Mesothelial cell of epicardium (in vitro differentiated cells): ENCODE data around the gene CUL4A. TPM values are rescaled to one million over a fixed set of nuclear protein-coding genes. Genes with fewer than 3 reads are reported as not detected.

ENCODE experiments used
- DNase-seq, 2 experiments: peaks; one replicate each; pipeline ENCODE4 v3.0.0; 2021; ENCODE audit warnings: low spot score in 2 of 2; ENCODE audit not compliant: unreplicated experiment in 2 of 2
- H3K27ac Mint-ChIP-seq: 2 replicates; pipeline ENCODE4 v1.8.0; 2021; ENCODE audit warnings: mixed read lengths
- H3K27me3 Mint-ChIP-seq: 2 replicates; pipeline ENCODE4 v1.8.0; 2021; ENCODE audit warnings: low read depth, mixed read lengths
- H3K36me3 Mint-ChIP-seq: 2 replicates; pipeline ENCODE4 v1.8.0; 2021; ENCODE audit warnings: mixed read lengths
- H3K4me1 Mint-ChIP-seq: 2 replicates; pipeline ENCODE4 v1.8.0; 2021; ENCODE audit warnings: mixed read lengths
- H3K4me3 Mint-ChIP-seq: 2 replicates; pipeline ENCODE4 v1.8.0; 2021; ENCODE audit warnings: mild to moderate bottlenecking, moderate library complexity, mixed read lengths
- H3K9me3 Mint-ChIP-seq: 2 replicates; pipeline ENCODE4 v1.8.0; 2021; ENCODE audit warnings: mixed read lengths
- total RNA-seq: library from RNA; stranded (reverse); gene quantifications from 3 replicates; pipeline ENCODE4 v1.2.1, GENCODE V29; 2021
- TF ChIP-seq, protein P1 (sequence below): fragments of 200-600 bp; sonication (generic); IDR thresholded peaks from one replicate; pipeline ENCODE4 v1.5.0; 2021; ENCODE audit warnings: antibody characterized with exemption; ENCODE audit not compliant: unreplicated experiment

CUL4A gene
- total RNA-seq, 1 donor from 2014 or later, result 79.8 TPM

DNA sequence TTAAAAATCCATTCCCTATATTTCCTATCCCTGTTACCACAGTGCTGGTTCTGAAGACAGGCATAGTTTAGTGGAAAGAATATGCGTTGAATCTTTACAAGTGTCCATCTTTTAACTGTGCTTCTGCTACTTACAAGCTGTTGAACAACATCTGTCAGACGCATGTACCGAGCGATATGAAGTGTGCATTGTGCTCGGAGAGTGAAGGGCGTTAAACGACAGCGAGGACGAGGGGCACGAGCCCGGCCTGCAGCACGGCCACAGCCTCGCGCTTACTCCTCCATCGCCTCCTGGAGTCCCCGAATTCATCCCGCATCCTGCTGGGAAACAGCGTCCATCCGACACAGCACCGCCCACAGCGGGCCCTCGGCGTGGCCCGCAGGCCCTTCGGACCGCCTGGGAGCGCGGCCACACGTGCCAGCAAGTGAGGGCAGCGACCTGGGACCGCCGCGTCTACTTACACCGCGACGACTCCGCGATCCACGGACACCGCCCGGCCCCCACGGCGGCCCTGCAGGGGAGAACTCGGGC is 1.5 kb upstream of the CUL4A start:
- H3K4me1 Mint-ChIP-seq, result peaks cover 40% of the 10 kb centered on the region
- TF ChIP-seq, protein P1, sequence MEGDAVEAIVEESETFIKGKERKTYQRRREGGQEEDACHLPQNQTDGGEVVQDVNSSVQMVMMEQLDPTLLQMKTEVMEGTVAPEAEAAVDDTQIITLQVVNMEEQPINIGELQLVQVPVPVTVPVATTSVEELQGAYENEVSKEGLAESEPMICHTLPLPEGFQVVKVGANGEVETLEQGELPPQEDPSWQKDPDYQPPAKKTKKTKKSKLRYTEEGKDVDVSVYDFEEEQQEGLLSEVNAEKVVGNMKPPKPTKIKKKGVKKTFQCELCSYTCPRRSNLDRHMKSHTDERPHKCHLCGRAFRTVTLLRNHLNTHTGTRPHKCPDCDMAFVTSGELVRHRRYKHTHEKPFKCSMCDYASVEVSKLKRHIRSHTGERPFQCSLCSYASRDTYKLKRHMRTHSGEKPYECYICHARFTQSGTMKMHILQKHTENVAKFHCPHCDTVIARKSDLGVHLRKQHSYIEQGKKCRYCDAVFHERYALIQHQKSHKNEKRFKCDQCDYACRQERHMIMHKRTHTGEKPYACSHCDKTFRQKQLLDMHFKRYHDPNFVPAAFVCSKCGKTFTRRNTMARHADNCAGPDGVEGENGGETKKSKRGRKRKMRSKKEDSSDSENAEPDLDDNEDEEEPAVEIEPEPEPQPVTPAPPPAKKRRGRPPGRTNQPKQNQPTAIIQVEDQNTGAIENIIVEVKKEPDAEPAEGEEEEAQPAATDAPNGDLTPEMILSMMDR, result no peak

DNA sequence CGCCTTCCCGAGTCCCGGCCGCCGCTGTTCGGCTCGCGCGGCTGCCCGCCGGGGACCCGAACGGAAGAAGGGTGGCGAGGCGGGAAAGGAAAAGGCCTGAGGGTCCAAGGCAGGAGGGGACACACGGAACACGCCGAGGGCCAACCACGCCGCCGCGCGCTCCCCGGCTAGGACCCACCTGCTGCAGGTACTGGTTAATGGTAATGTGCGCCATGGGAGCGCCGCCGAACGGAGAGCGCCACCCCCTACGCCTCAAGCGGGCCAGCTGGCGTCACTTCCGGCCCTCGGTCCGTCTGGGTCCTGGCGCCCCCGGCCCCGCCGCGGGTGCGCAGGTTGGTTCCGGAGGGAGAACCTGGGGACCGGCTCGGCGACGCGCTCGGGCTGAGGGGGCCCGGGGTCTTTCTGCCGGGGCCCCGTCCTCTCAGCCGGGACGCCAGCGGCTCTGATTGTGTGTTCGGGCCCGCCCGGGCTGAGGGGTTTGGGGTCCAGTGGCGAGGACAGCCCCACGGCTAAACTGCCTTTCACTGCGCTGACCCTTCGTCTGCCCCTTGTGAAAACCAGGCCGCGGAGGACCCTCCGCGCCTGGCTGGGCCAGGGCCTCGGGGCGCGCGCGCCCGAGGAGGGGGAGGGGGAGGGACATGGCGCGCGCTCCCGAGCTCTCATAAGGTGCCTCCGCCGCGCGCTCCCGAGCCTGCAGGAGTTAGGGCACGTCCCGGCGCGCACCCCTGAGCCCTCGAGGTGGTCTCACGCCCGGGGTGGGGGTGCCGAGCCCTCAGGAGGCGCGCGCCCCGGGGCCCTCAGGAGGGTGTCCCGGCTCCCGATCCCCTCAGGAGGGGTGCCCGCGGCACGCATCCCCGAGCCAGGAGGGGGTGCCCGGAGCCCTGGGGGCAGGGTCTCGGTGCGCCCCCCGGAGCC is 735 bp upstream of the CUL4A start, which contains the start of gene PCID2:
TSS of gene PCID2 (minus strand) at position 249 of the 915 bp plus-strand sequence. CDS start at position 214, 35 bp downstream.
- peak; percentile 86 to 95 for DNase-seq
- Mint-ChIP-seq H3K27me3 (no peaks in the 10 kb centered on the region), H3K4me1 (peaks cover 40% of the 10 kb centered on the region), H3K4me3 (peak within 1 kb of the TSS; percentile 87), H3K27ac (peak within 1 kb of the TSS; percentile 78), H3K9me3 (no peaks in the 10 kb centered on the region), H3K36me3 (peaks cover 9% of the 10 kb centered on the region)
- TF ChIP-seq, protein P1, result no peak

More for the DNA sequence above, 1.5 kb upstream of the CUL4A start:
- H3K27me3 Mint-ChIP-seq, result no peaks in the 10 kb centered on the region
- H3K36me3 Mint-ChIP-seq, result peaks cover 9% of the 10 kb centered on the region
- H3K9me3 Mint-ChIP-seq, result no peaks in the 10 kb centered on the region
- DNase-seq, result no peak
- peak overlapping the region; percentile 87 for H3K4me3 Mint-ChIP-seq
- peak overlapping the region; percentile 77 for H3K27ac Mint-ChIP-seq

DNA sequence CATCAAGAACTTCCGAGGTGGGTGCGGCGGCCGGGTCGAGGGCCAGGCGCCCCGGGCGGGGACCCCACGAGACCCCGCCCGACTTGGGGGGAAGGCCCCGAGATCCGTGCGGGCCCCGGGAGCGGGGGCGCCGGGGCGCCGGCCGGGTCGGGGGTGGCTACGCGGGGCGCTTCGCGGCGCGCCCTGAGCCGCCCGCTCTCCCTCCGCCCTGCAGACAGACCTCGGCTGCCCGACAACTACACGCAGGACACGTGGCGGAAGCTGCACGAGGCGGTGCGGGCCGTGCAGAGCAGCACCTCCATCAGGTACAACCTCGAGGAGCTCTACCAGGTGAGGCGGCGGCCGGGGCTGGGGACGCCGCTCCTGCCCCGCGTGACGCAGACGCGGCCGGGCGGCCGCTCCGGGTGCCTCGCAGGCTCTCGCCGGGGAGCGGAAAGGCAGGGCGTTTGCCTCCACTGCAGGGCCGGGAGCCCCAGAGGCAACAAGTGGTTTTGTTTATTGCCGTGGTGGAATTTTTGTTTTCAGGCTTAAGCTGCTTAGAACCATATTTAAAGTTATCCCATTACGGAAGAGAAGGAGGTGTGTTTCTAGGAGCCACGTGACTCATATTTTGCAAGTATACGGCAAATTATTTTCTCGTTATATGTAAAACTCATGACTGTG is 477 bp downstream of the CUL4A start:
- Mint-ChIP-seq H3K27ac (peak overlapping the region; percentile 87), H3K27me3 (no peaks in the 10 kb centered on the region), H3K4me3 (peak overlapping the region; percentile 78), H3K9me3 (no peaks in the 10 kb centered on the region), H3K4me1 (peaks cover 40% of the 10 kb centered on the region), H3K36me3 (peaks cover 9% of the 10 kb centered on the region)
- TF ChIP-seq, protein P1, result no peak
- peak; percentile 42 to 74 for DNase-seq

DNA sequence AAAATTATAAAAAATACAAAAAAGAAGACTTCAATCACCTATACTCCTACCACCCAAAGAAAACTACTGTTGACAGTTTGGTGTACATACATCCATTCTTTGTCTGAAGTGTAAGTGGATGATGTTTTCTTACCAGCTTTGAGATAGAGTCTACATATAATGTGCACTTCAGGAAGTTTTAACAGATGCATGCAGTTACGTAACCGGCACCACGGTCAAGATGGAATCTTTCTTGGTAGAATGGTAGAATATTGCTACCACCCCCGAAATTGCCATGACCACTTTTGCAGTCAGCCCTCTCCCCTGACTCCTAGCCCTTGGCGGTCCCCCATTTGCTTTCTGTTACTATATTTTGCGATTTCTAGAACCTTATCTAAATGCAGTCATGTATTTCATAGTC is 1.4 kb downstream of the CUL4A start:
- H3K36me3 Mint-ChIP-seq, result peaks cover 9% of the 10 kb centered on the region
- H3K4me1 Mint-ChIP-seq, result peaks cover 36% of the 10 kb centered on the region
- peak overlapping the region; percentile 78 for H3K4me3 Mint-ChIP-seq
- H3K27me3 Mint-ChIP-seq, result no peaks in the 10 kb centered on the region
- no peaks in the 10 kb centered on the region for H3K9me3 Mint-ChIP-seq
- DNase-seq, result no peak
- H3K27ac Mint-ChIP-seq, result peak overlapping the region; percentile 79
- TF ChIP-seq, protein P1, result no peak

DNA sequence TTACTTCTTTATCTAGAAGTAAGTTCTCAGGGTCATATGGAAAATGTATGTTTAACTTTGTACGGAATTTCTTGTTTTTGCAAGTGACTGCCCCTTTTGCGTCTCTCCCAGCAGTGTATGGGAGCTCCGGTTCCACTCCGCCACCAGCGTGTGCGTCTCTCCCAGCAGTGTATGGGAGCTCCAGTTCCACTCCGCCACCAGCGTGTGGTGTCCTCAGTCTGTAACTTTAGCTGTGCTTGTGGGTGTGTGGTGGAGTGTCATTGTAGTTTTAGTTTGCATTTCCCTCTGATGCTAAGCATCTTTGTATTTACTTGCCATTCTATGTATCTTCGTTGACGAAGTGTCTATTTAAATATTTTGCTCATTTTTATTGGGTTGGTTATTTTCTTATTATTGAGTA is 2.4 kb downstream of the CUL4A start:
- DNase-seq, result no peak
- Mint-ChIP-seq H3K4me3 (peak overlapping the region; percentile 29), H3K27me3 (no peaks in the 10 kb centered on the region), H3K36me3 (peaks cover 9% of the 10 kb centered on the region), H3K27ac (no peak overlapping the region), H3K4me1 (peaks cover 30% of the 10 kb centered on the region), H3K9me3 (no peaks in the 10 kb centered on the region)
- TF ChIP-seq, protein P1, result no peak
